K562 (cell line): Measurements from ENCODE around the gene SEC22A. TPM values are rescaled to one million over a fixed set of nuclear protein-coding genes. Genes with fewer than 3 reads are reported as not detected.

Experiments
- ATAC-seq: fragments of 200-7000 bp; cut with Tn5 transposase; 3 replicates; pipeline ENCODE4 v1.9.1; 2020; ENCODE audit warnings: moderate library complexity
- BruUV-seq: library from RNA; stranded (reverse); fragments of 400-500 nt; replicated peaks from 2 replicates; lab custom pipeline; 2021; lab: Mats Ljungman, UMichigan
- CTCF ChIA-PET: fragments of 300-600 bp; formaldehyde crosslinking; extraction: SDS; loops from one replicate; lab custom pipeline; 2021; ENCODE audit warnings: low intra/inter-chr PET ratio; lab: Yijun Ruan, JAX
- POLR2A ChIA-PET: fragments of 300-600, 350-650 bp; sonication (Branson Sonifier 250); formaldehyde crosslinking; extraction: SDS; loops from one replicate; lab custom pipeline; 2021; ENCODE audit warnings: antibody characterized with exemption, inconsistent platforms; lab: Yijun Ruan, JAX
- DNase-seq, 4 experiments: peaks; one replicate each; pipeline versions ENCODE4 v3.0.0 to v3.0.0-alpha.2; 2011 to 2018; ENCODE audit warnings: low spot score in 3 of 4, mixed read lengths in 3 of 4; ENCODE audit errors: extremely low read depth in 1 of 4
- FAIRE-seq: peaks from 2 replicates; lab custom pipeline; 2011; peaks lifted over from hg19 to GRCh38; lab: Jason Lieb, UNC
- H2AFZ ChIP-seq: 2 replicates; pipeline ENCODE4 v1.6.0; 2011; ENCODE audit warnings: low read depth, low read length, control low read depth, inconsistent platforms
- H3K27ac ChIP-seq: fragments of 200-600 bp; 3 replicates; pipeline ENCODE4 v1.8.0; 2011; ENCODE audit warnings: low read depth, mild to moderate bottlenecking, control low read depth, inconsistent platforms, low read length, moderate library complexity, mixed read lengths; ENCODE audit errors: extremely low read depth
- H3K27me3 ChIP-seq, 2 experiments: fragments of 300-600 bp in 1 of 2; 2 replicates in 1 of 2; 3 replicates in 1 of 2; pipeline versions ENCODE4 v1.6.0 to v1.8.0; 2011; ENCODE audit warnings: inconsistent platforms in 2 of 2, low read length in 2 of 2, mild to moderate bottlenecking in 1 of 2, mixed read lengths in 1 of 2, moderate library complexity in 1 of 2; ENCODE audit not compliant: control insufficient read depth in 2 of 2, insufficient read depth in 2 of 2
- H3K36me3 ChIP-seq: fragments of 300-600 bp; 3 replicates; pipeline ENCODE4 v1.8.0; 2011; ENCODE audit warnings: mild to moderate bottlenecking, low read length, inconsistent platforms; ENCODE audit not compliant: control insufficient read depth, insufficient read depth
- H3K4me1 ChIP-seq, 2 experiments: fragments of 200-600 bp in 1 of 2; replicated peaks in 1 of 2; 2 replicates in 1 of 2; 3 replicates in 1 of 2; pipeline versions ENCODE4 v1.5.1 to v1.8.0; 2011; ENCODE audit warnings: inconsistent platforms in 2 of 2, low read length in 2 of 2, mild to moderate bottlenecking in 1 of 2, mixed read lengths in 1 of 2, moderate library complexity in 1 of 2; ENCODE audit not compliant: control insufficient read depth in 2 of 2, insufficient read depth in 2 of 2
- H3K4me2 ChIP-seq: 2 replicates; pipeline ENCODE4 v1.6.1; 2011; ENCODE audit warnings: low read length, control low read depth, inconsistent platforms, mixed read lengths; ENCODE audit not compliant: insufficient read depth
- H3K4me3 ChIP-seq: fragments of 200-600 bp; sonication (generic), shearing (Covaris generic); 2 replicates; pipeline ENCODE4 v1.5.1; 2016; ENCODE audit warnings: control low read depth, inconsistent platforms
- H3K79me2 ChIP-seq: fragments of 200-600 bp; 3 replicates; pipeline ENCODE4 v1.8.0; 2011; ENCODE audit warnings: low read length, inconsistent platforms; ENCODE audit not compliant: control insufficient read depth, insufficient read depth
- H3K9ac ChIP-seq, 2 experiments: 2 replicates each; pipeline versions ENCODE4 v1.6.0 to v1.6.1; 2011; ENCODE audit warnings: low read depth in 2 of 2, low read length in 2 of 2, control low read depth in 1 of 2, inconsistent platforms in 1 of 2, mild to moderate bottlenecking in 1 of 2, mixed read lengths in 1 of 2; ENCODE audit not compliant: insufficient read depth in 1 of 2
- H3K9me1 ChIP-seq: one replicate; pipeline ENCODE4 v1.6.0; 2011; ENCODE audit warnings: inconsistent platforms, mild to moderate bottlenecking, low read length, moderate library complexity; ENCODE audit not compliant: control insufficient read depth, insufficient read depth
- H3K9me3 ChIP-seq: replicated peaks from 2 replicates; pipeline ENCODE4 v1.5.1; 2011; ENCODE audit warnings: low read depth, low read length, inconsistent platforms; ENCODE audit not compliant: control insufficient read depth, insufficient read depth
- H4K20me1 ChIP-seq: replicated peaks from 2 replicates; pipeline ENCODE4 v1.6.1; 2011; ENCODE audit warnings: low read length, inconsistent platforms, mixed read lengths; ENCODE audit not compliant: control insufficient read depth, insufficient read depth
- BDP1 ChIP-seq: IDR thresholded peaks from 3 replicates; pipeline ENCODE4 v1.6.1; 2011; ENCODE audit not compliant: insufficient read length, insufficient read depth
- MAX ChIP-seq: sonication (generic); formaldehyde crosslinking; IDR thresholded peaks from 2 replicates; pipeline ENCODE4 v1.9.0; 2022; ENCODE audit warnings: mild to moderate bottlenecking, missing genetic modification reagents
- RFX7 ChIP-seq: fragments of 250-450 bp; sonication (Bioruptor Pico); IDR thresholded peaks from 2 replicates; pipeline ENCODE4 v1.5.1; 2021; ENCODE audit warnings: mild to moderate bottlenecking
- TSHZ1 ChIP-seq: fragments of 250-450 bp; sonication (Bioruptor Pico); IDR thresholded peaks from 2 replicates; pipeline ENCODE4 v1.4.0; 2020; ENCODE audit warnings: mild to moderate bottlenecking, moderate library complexity
- WGBS: fragments of 100-300 bp; shearing (Covaris generic); methylation state at CpG from one replicate; pipeline ENCODE4 v1.1.6; 2016; ENCODE audit warnings: low coverage, mixed read lengths; ENCODE audit not compliant: insufficient coverage; ENCODE audit errors: missing lambda C conversion rate; 5-methylcytosine and 5-hydroxymethylcytosine counted together
- in situ Hi-C: fragments of 300-500 bp; cut with MboI; formaldehyde crosslinking; loops from 4 replicates; pipeline ENCODE4 v1.15.0; 2018; ENCODE audit warnings: inconsistent platforms, mixed read lengths
- intact Hi-C: fragments of 100-400 bp; cut with micrococcal nuclease; formaldehyde crosslinking; loops from 2 replicates; pipeline ENCODE4 v1.14.2; 2022
- polyA plus RNA-seq, 8 experiments: library from polyadenylated mRNA; depleted of rRNA in 4 of 8; stranded (reverse) in 5 of 8; unstranded in 3 of 8; fragments of >200 nt; fragmentation: Nextera tagmentation in 2 of 8; fragmentation: Illumina TruSeq in 1 of 8; extraction: Ambion mirVana in 2 of 8; extraction: Trizol in 1 of 8; gene quantifications; 2 replicates each; pipeline versions ENCODE4 v1.2.1 to v1.2.3, GENCODE V29; 2011 to 2014; ENCODE audit warnings: inconsistent platforms in 1 of 8, missing spikeins in 1 of 8
- total RNA-seq, 7 experiments: library from RNA; depleted of rRNA in 6 of 7; stranded (reverse); fragments of >200 nt in 6 of 7; fragmentation: Illumina TruSeq in 2 of 7; extraction: Trizol in 2 of 7; gene quantifications; 2 replicates each; pipeline versions ENCODE4 v1.2.1 to v1.2.3, GENCODE V29; 2011 to 2021; ENCODE audit warnings: low replicate concordance in 1 of 7

Gene SEC22A
- total and polyA plus RNA-seq, 9 of the 15 experiments (the other 6 are each of a cell fraction or from before 2014, with no cell fraction given) = 7.9 to 44.5 (median 20.5) TPM

- no peaks in the 10 kb centered on the region for H3K9me3 ChIP-seq
- BruUV-seq = no TSS peak
- FAIRE-seq (no peak), DNase-seq (no peak), ATAC-seq (no peak)
- H2AFZ ChIP-seq = no peak overlapping the region
- WGBS = 3% methylated on average over 16 of the region's 17 CpGs
- H3K79me2 ChIP-seq = no peaks in the 10 kb centered on the region
- H3K4me1 ChIP-seq = no peaks in the 10 kb centered on the region
- H3K4me2 ChIP-seq = no peak overlapping the region
- H3K9ac ChIP-seq = no peak overlapping the region
- in situ Hi-C loops (no loop called here), intact Hi-C loops (no loop called here)
- peaks cover 0 to 14% of the 10 kb centered on the region in 2 experiments; a peak in 3 of 5 replicates for H3K27me3 ChIP-seq
- CTCF ChIA-PET = no interaction called here
- POLR2A ChIA-PET = no interaction called here
- H3K9me1 ChIP-seq = no peaks in the 10 kb centered on the region
- H3K4me3 ChIP-seq = no peak overlapping the region
- H4K20me1 ChIP-seq = peaks cover 9% of the 10 kb centered on the region; the same call in 1 of the 2 replicates
- TF ChIP-seq BDP1 = no peak
- TF ChIP-seq RFX7 (CRISPR knock-in tag) = no peak
- no peak for TF ChIP-seq TSHZ1 (CRISPR knock-in tag)
- no peak for TF ChIP-seq MAX (CRISPR knock-in tag)
- H3K27ac ChIP-seq = no peak overlapping the region
- H3K36me3 ChIP-seq = no peaks in the 10 kb centered on the region
Measured at GRCh38 chr3:123283657-123284398, 82.1 kb downstream of the SEC22A start.
